Smooth muscle cell (in vitro differentiated cells): Measurements from ENCODE around the gene CABP4. TPM values are rescaled to one million over a fixed set of nuclear protein-coding genes. Genes with fewer than 3 reads are reported as not detected.

ENCODE experiments used
- DNase-seq: peaks from one replicate; lab custom pipeline; 2025; ENCODE audit not compliant: unreplicated experiment; lab: John Stamatoyannopoulos, UW
- H2AFZ ChIP-seq: fragments of 200-600 bp; sonication (generic); 2 replicates; pipeline ENCODE4 v1.6.0; 2016; ENCODE audit warnings: antibody characterized with exemption, low read depth, mild to moderate bottlenecking
- H3F3A ChIP-seq: fragments of 200-600 bp; sonication (generic); 2 replicates; pipeline ENCODE4 v1.6.0; 2017; ENCODE audit warnings: antibody characterized with exemption, low read depth
- H3K27ac ChIP-seq: fragments of 200-600 bp; sonication (generic); 2 replicates; pipeline ENCODE4 v1.5.1; 2016; ENCODE audit warnings: low read depth, mild to moderate bottlenecking
- H3K27me3 ChIP-seq: fragments of 200-600 bp; sonication (generic); 2 replicates; pipeline ENCODE4 v1.6.1; 2016; ENCODE audit warnings: low read depth, mild to moderate bottlenecking
- H3K36me3 ChIP-seq: fragments of 200-600 bp; sonication (generic); 2 replicates; pipeline ENCODE4 v1.5.1; 2016; ENCODE audit warnings: low read depth
- H3K4me1 ChIP-seq: fragments of 200-600 bp; sonication (generic); 2 replicates; pipeline ENCODE4 v1.5.1; 2016; ENCODE audit warnings: low read depth
- H3K4me2 ChIP-seq: fragments of 200-600 bp; sonication (generic); 2 replicates; pipeline ENCODE4 v1.6.0; 2016; ENCODE audit warnings: mild to moderate bottlenecking
- H3K4me3 ChIP-seq: fragments of 200-600 bp; sonication (generic); 2 replicates; pipeline ENCODE4 v1.5.1; 2016; ENCODE audit warnings: mild to moderate bottlenecking
- H3K79me2 ChIP-seq: fragments of 200-600 bp; sonication (generic); 2 replicates; pipeline ENCODE4 v1.6.0; 2016; ENCODE audit warnings: low read depth, mild to moderate bottlenecking
- H3K9ac ChIP-seq: fragments of 200-600 bp; sonication (generic); 2 replicates; pipeline ENCODE4 v1.6.0; 2016; ENCODE audit warnings: low read depth
- H3K9me3 ChIP-seq: fragments of 200-600 bp; sonication (generic); replicated peaks from 2 replicates; pipeline ENCODE4 v1.5.1; 2016; ENCODE audit warnings: low read depth
- H4K20me1 ChIP-seq: fragments of 200-600 bp; sonication (generic); 2 replicates; pipeline ENCODE4 v1.6.0; 2016; ENCODE audit warnings: low read depth
- WGBS: methylation state at CpG from one replicate; pipeline ENCODE4 v1.1.7; 2016; ENCODE audit warnings: low lambda C conversion rate; 5-methylcytosine and 5-hydroxymethylcytosine counted together
- polyA plus RNA-seq: library from polyadenylated mRNA; unstranded; fragments of >200 nt; fragmentation: Nextera tagmentation; extraction: Ambion mirVana; gene quantifications from 2 replicates; pipeline ENCODE4 v1.2.1, GENCODE V29; 2016
- total RNA-seq: library from RNA; depleted of rRNA; stranded (reverse); fragments of >200 nt; gene quantifications from 2 replicates; pipeline ENCODE4 v1.2.3, GENCODE V29; 2014
- TF ChIP-seq, protein P1 (sequence below): fragments of 200-600 bp; sonication (generic); IDR thresholded peaks from 2 replicates; pipeline ENCODE4 v1.5.1; 2017; ENCODE audit warnings: borderline replicate concordance, mild to moderate bottlenecking, antibody characterized with exemption; ENCODE audit not compliant: insufficient read depth, poor library complexity, severe bottlenecking

CABP4 gene
- total and polyA plus RNA-seq, 2 experiments from 2014 or later, result not detected

DNA sequence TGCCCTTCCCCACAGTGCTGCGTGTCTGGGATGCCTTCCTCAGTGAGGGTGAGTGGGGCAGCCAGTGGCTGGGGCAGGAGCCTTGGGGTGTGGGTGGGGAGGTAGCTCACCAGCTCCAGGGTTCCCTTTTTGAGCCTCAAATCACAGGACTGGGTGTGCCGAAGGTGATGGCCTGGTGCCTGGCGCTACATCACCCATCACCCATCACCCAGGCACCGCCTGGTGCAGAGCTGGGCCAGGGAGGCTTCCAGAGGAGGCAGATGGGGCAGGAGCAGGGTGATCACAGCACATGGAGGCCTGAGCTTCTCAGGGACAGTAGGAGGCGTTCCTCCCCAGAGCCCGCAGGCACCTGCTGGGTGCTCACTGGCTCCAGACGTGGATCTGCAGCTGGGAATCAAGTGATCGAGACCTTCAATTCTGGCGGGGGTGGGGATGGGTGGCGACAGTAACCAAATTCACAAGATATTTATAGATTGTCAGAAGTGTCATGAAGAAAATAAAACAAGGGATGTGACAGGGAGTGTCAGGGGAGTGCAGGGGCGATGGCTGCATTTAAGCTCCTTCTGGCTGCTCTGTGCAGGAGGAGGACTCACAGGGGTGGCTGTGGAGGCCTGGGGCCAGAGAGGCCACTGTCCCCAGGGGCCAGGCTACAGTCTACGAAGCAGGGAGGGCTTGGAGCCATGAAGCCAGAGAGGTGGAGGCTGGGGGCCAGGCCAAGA lies 48.0 kb upstream of the CABP4 start:
- TF ChIP-seq, protein P1, sequence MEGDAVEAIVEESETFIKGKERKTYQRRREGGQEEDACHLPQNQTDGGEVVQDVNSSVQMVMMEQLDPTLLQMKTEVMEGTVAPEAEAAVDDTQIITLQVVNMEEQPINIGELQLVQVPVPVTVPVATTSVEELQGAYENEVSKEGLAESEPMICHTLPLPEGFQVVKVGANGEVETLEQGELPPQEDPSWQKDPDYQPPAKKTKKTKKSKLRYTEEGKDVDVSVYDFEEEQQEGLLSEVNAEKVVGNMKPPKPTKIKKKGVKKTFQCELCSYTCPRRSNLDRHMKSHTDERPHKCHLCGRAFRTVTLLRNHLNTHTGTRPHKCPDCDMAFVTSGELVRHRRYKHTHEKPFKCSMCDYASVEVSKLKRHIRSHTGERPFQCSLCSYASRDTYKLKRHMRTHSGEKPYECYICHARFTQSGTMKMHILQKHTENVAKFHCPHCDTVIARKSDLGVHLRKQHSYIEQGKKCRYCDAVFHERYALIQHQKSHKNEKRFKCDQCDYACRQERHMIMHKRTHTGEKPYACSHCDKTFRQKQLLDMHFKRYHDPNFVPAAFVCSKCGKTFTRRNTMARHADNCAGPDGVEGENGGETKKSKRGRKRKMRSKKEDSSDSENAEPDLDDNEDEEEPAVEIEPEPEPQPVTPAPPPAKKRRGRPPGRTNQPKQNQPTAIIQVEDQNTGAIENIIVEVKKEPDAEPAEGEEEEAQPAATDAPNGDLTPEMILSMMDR, result no peak

DNA sequence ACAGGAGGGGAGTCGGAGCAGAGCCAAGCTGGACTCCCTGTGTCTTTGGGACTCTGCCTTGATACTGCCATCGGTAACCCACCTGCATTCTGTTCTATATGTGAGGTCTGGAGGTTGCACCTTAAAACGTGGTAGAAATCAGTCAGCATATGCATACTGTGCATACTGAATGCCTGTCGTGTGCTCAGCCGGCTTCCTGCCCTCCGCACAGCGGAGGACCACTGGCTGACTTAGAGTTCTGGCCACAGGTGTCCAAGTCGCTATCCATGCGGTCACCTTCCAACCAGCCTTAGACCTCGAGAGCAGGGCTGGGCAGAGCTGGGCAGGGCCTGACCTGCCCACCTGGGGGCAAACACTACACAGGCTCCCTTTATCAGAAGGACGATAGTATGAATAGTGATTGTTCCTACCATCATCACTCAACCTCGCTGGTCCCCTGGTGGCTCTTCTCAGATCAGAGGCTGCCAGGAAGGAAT lies 47.4 kb upstream of the CABP4 start:
- Histone ChIP-seq H3K27ac (no peak overlapping the region), H3F3A (no peaks in the 10 kb centered on the region), H2AFZ (no peak overlapping the region), H3K4me2 (no peak overlapping the region), H3K4me3 (no peak overlapping the region), H3K9me3 (no peaks in the 10 kb centered on the region), H3K9ac (no peak overlapping the region), H3K36me3 (no peaks in the 10 kb centered on the region), H3K79me2 (no peaks in the 10 kb centered on the region), H3K4me1 (peaks cover 6% of the 10 kb centered on the region), H4K20me1 (no peaks in the 10 kb centered on the region), H3K27me3 (peaks cover 10% of the 10 kb centered on the region)
- WGBS, result 83% methylated on average over 12 of the region's 12 CpGs
- no peak for DNase-seq
- TF ChIP-seq, protein P1, result no peak

More for the DNA sequence above, 48.0 kb upstream of the CABP4 start:
- Histone ChIP-seq H3K9me3 (no peaks in the 10 kb centered on the region), H3K79me2 (no peaks in the 10 kb centered on the region), H2AFZ (no peak overlapping the region), H3K36me3 (no peaks in the 10 kb centered on the region), H3K9ac (no peak overlapping the region), H4K20me1 (no peaks in the 10 kb centered on the region), H3F3A (no peaks in the 10 kb centered on the region), H3K27me3 (peaks cover 5% of the 10 kb centered on the region), H3K4me3 (no peak overlapping the region), H3K4me1 (peaks cover 6% of the 10 kb centered on the region), H3K4me2 (no peak overlapping the region), H3K27ac (no peak overlapping the region)
- WGBS, result 81% methylated on average over 12 of the region's 12 CpGs
- no peak for DNase-seq

DNA sequence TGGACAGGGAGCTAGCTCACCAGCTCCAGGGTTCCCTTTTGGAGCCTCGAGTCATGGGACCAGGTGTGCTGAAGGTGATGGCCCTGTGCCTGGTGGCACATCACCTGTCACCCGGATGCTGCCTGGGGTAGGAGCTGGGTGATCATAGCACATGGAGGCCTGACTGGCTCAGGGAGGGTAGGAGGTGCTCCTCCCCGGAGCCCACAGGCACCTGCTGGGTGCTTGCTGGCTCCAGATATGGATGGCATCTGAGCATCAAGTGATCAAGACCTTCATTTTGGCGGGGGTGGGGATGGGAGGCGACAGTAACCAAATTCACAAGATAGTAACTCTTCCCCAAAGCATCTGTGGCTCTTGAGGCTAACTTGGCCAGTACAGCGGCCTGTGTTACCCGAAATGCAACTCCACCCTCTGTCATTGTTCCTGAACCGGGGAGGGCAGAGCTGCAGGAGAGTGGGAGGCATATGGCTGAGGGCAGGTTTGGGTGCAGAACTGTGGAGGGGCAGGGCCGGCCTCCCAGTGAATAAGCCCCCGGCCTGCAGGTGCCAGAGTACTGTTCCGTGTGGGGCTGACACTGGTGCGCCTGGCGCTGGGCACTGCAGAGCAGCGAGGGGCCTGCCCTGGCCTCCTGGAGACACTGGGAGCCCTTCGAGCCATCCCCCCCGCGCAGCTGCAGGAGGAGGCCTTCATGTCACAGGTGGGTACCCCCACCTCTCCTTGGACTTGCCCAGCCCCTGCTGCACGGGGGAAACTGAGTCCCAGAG lies 46.5 kb upstream of the CABP4 start:
- Histone ChIP-seq H3K36me3 (no peaks in the 10 kb centered on the region), H3K27me3 (peaks cover 12% of the 10 kb centered on the region), H3K4me1 (peaks cover 6% of the 10 kb centered on the region), H3K27ac (no peak overlapping the region), H3K4me2 (no peak overlapping the region), H2AFZ (no peak overlapping the region), H3F3A (no peaks in the 10 kb centered on the region), H3K4me3 (no peak overlapping the region), H3K79me2 (no peaks in the 10 kb centered on the region), H3K9me3 (no peaks in the 10 kb centered on the region), H4K20me1 (no peaks in the 10 kb centered on the region), H3K9ac (no peak overlapping the region)
- TF ChIP-seq, protein P1, result no peak
- DNase-seq, result no peak
- WGBS, result 92% methylated on average over 18 of the region's 18 CpGs
